Thyroid gland (tissue), 4 donors: Measurements from ENCODE around the gene LHX6. TPM values are rescaled to one million over a fixed set of nuclear protein-coding genes. Genes with fewer than 3 reads are reported as not detected.

Experiments
- DNase-seq, 2 donors: peaks; one replicate each; pipeline ENCODE4 v3.0.0-alpha.2; 2019
- H3K27ac ChIP-seq, 3 donors: fragments of 200-600 bp; sonication (generic); 1 replicate in 2 of 3; 2 replicates in 1 of 3; pipeline ENCODE4 v1.5.1; 2016 to 2019; ENCODE audit warnings: mild to moderate bottlenecking in 1 of 3, moderate library complexity in 1 of 3
- H3K27me3 ChIP-seq: fragments of 200-600 bp; sonication (generic); one replicate; pipeline ENCODE4 v1.5.1; 2019
- H3K36me3 ChIP-seq, 2 donors: fragments of 200-600 bp; sonication (generic); one replicate each; pipeline ENCODE4 v1.5.1; 2016 to 2019
- H3K4me1 ChIP-seq, 2 donors: fragments of 200-600 bp; sonication (generic); one replicate each; pipeline ENCODE4 v1.5.1; 2017 to 2019
- H3K4me3 ChIP-seq, 3 donors: fragments of 200-600 bp; sonication (generic); replicated peaks in 1 of 3; 1 replicate in 2 of 3; 2 replicates in 1 of 3; pipeline ENCODE4 v1.5.1; 2016; ENCODE audit warnings: mild to moderate bottlenecking in 1 of 3
- H3K9me3 ChIP-seq: fragments of 200-600 bp; sonication (generic); one replicate; pipeline ENCODE4 v1.5.1; 2017
- CTCF ChIP-seq, 6 experiments: fragments of 200-600 bp in 3 of 6; fragments of 450-650 bp in 3 of 6; sonication (generic) in 3 of 6; IDR thresholded peaks; one replicate each; pipeline ENCODE4 v1.5.1; 2016 to 2019; ENCODE audit warnings: antibody characterized with exemption in 6 of 6, mild to moderate bottlenecking in 2 of 6, inconsistent platforms in 1 of 6, moderate library complexity in 1 of 6
- POLR2A ChIP-seq, 2 donors: fragments of 450-650 bp; IDR thresholded peaks; one replicate each; pipeline ENCODE4 v1.6.1; 2017; ENCODE audit warnings: antibody characterized with exemption in 2 of 2, mild to moderate bottlenecking in 2 of 2, moderate library complexity in 1 of 2
- WGBS, 2 donors: methylation state at CpG; one replicate each; pipeline ENCODE4 v1.1.5; 2017; 5-methylcytosine and 5-hydroxymethylcytosine counted together
- intact Hi-C: fragments of 100-400 bp; cut with DNase I; formaldehyde crosslinking; loops from one replicate; pipeline ENCODE4 v1.15.1; 2023
- total RNA-seq, 4 donors: library from RNA; depleted of rRNA; stranded (reverse); fragments of >200 nt; gene quantifications; one replicate each; pipeline ENCODE4 v1.2.3, GENCODE V29; 2016

Gene LHX6
- total RNA-seq, 4 donors from 2014 or later, result 1.3 to 4.4 (median 1.7) TPM

DNA sequence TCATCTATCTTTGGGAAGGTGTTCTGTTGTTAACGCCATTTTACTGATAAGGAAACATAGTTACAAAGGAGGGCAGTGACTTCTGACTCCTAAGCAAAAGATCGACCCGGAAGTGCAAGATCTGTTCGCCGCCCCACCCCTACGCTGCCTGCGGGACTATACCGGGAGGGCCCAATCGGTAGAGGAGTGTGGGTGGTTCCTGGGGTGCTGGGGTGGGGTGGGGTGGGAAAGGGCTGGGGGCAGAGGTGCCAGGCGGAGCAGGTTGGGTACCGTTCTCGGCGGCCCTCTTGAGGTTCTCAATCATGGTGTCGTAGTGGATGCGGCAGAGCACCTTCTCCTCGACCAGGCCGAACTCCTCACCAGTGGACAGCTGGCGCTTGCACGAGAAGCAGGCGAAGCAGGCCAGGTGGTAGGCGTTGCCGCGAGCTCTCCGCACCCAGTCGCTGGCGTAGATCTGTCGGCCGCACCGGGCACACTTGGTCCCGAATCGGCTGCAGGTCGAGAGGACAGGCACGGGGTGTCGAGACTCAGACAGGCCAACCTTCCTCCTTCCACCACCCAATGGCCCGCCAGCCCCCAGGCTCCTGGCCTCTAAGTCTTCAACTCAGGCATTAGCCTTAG, 11.8 kb downstream of the LHX6 start:
- peaks cover 61% of the 10 kb centered on the region for H3K27me3 ChIP-seq
- TF ChIP-seq CTCF (IDR thresholded peaks at IDR 0.05), result no peak
- TF ChIP-seq POLR2A (IDR thresholded peaks at IDR 0.05), result no peak
- no peak overlapping the region for H3K27ac ChIP-seq
- H3K36me3 ChIP-seq, result no peaks in the 10 kb centered on the region
- H3K4me1 ChIP-seq, result peaks cover 27 to 44% of the 10 kb centered on the region in 2 donors
- WGBS, 2 donors, result 40 to 44% methylated on average over 14 to 24 of the region's 35 CpGs
- no peak overlapping the region for H3K4me3 ChIP-seq
- H3K9me3 ChIP-seq, result no peaks in the 10 kb centered on the region
- DNase-seq, result no peak
- intact Hi-C loops, result no loop called here

DNA sequence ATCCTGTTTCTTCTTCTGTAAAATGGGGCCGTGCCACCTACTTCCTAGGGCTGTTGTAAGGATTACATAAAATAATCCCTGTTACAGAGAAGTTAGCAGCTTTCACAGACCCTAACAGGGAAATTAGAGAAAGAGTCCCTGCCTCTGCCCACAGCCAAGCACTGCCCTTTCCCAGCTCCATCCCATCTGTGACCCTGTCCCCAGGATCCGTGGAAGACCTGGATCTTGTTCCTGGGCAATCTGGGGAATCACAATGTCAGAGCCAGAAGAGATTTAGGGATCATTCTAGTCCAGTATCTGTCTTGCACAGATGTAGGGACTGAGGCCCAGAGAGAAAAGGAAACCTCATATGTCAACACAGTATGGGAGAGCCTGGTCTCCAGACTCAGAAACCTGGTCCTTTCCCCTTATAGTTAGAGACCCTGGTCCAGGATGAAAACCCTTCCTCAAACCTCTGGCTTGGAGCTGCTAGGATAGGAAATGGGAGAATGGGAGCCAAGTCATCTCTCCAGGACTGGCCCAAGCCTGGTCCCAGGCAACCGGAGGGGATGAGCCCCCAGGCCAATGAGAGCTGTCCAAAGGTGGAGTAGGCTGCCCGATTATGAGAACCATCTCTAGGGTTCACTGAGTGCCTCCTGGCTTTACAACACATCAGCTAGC, 12.5 kb downstream of the LHX6 start:
- WGBS, 2 donors, result 68 to 75% methylated on average over 4 of the region's 4 CpGs
- H3K4me1 ChIP-seq, result peaks cover 27 to 44% of the 10 kb centered on the region in 2 donors
- no peaks in the 10 kb centered on the region for H3K36me3 ChIP-seq
- H3K4me3 ChIP-seq, result no peak overlapping the region
- TF ChIP-seq CTCF (IDR thresholded peaks at IDR 0.05) (no peak), POLR2A (IDR thresholded peaks at IDR 0.05) (no peak)
- H3K27ac ChIP-seq, result no peak overlapping the region
- no peaks in the 10 kb centered on the region for H3K9me3 ChIP-seq
- peaks cover 54% of the 10 kb centered on the region for H3K27me3 ChIP-seq
- intact Hi-C loops, result no loop called here
- DNase-seq, result no peak

DNA sequence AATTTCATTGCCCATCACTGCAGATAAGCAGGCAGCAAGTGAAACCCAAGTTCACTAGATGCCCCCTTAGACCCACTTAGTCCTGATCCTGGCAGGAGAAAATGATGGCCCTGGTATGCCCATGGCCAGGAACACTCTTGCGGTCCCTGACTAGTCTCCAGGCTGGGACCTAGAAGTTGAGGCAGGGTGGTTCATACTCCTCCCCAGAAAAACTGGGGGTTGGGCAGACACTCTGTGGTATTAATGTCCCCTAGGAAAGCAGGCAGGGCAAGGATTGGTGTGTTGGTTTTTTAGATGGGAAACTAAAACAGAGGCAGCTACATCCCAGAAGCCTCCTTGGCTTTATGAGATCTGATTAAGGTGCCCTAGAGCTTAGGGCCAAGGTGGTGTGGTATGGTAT, 13.1 kb downstream of the LHX6 start:
- intact Hi-C loops, result no loop called here
- H3K27me3 ChIP-seq, result peaks cover 48% of the 10 kb centered on the region
- no peaks in the 10 kb centered on the region for H3K9me3 ChIP-seq

GRCh38 chr9:122214507-122214906, 14.2 kb downstream of the LHX6 start:
- no peak for TF ChIP-seq CTCF (IDR thresholded peaks at IDR 0.05)
- TF ChIP-seq POLR2A (IDR thresholded peaks at IDR 0.05), result no peak
- DNase-seq, result no peak
- H3K4me3 ChIP-seq, result no peak overlapping the region
- WGBS, 2 donors, result 46 to 48% methylated on average over 9 of the region's 9 CpGs
- intact Hi-C loops, result no loop called here
- H3K27me3 ChIP-seq, result peaks cover 38% of the 10 kb centered on the region
- no peaks in the 10 kb centered on the region for H3K9me3 ChIP-seq
- no peak overlapping the region for H3K27ac ChIP-seq
- peaks cover 18 to 29% of the 10 kb centered on the region in 2 donors for H3K4me1 ChIP-seq
- H3K36me3 ChIP-seq, result no peaks in the 10 kb centered on the region

More for the DNA sequence above, 13.1 kb downstream of the LHX6 start:
- WGBS, 2 donors, result 100% methylated on average over 1 of the region's 1 CpG; no CpG with 5 or more reads in 1 of the 2 donors
- H3K4me3 ChIP-seq, result no peak overlapping the region
- TF ChIP-seq CTCF (IDR thresholded peaks at IDR 0.05) (no peak), POLR2A (IDR thresholded peaks at IDR 0.05) (no peak)
- no peaks in the 10 kb centered on the region for H3K36me3 ChIP-seq
- peaks cover 27 to 40% of the 10 kb centered on the region in 2 donors for H3K4me1 ChIP-seq
- H3K27ac ChIP-seq, result no peak overlapping the region
- no peak for DNase-seq
